ENCODE measurements around the gene USP47.

GRCh38 chr11:11979488-11980117 is 137.8 kb downstream of the USP47 start:
- TF ChIP-seq CTCF (IDR thresholded peaks at IDR 0.05; ENCODE audit: low read depth, low read length) (no peak), POLR2A (IDR thresholded peaks at IDR 0.05; ENCODE audit: extremely low read depth, insufficient read length) (no peak), MAX (IDR thresholded peaks at IDR 0.05; ENCODE audit: low read depth, low read length) (no peak), MYC (IDR thresholded peaks at IDR 0.05; ENCODE audit: low read depth, low read length) (no peak)
